Activated T-cell treated with anti-CD3 and anti-CD28 coated beads for 24 hours (primary cell): ENCODE measurements around the gene TNS1.
A peak's percentile ranks its signal among the peaks of the same experiment; 100 is the strongest.
"Not testable (repeated sequence)": the region's sequence is repeated elsewhere in the genome, so short reads cannot be mapped to it uniquely, and the experiment has no call there.

Experiments
- DNase-seq: peaks from one replicate; pipeline ENCODE4 v3.0.0-alpha.2; 2020; ENCODE audit warnings: low read depth

The TNS1 gene

GRCh38 chr2:218002845-218003180, at the start of gene TNS1:
TSS of gene TNS1 (minus strand) at chr2:218002995. CDS start at chr2:218002872, 123 bp downstream.
- no peak for DNase-seq

- DNase-seq = no peak
These were observed 49.1 kb upstream of the TNS1 start for GRCh38 chr2:218051903-218052302.

- no peak for DNase-seq
These were observed 44.9 kb upstream of the TNS1 start for GRCh38 chr2:218047536-218048225.

GRCh38 chr2:218046238-218046637, 43.4 kb upstream of the TNS1 start:
- DNase-seq = no peak

GRCh38 chr2:218044599-218044998, 41.8 kb upstream of the TNS1 start:
- not testable (repeated sequence) for DNase-seq

GRCh38 chr2:218043701-218044109, 40.9 kb upstream of the TNS1 start:
- no peak for DNase-seq

GRCh38 chr2:218043100-218043499, 40.3 kb upstream of the TNS1 start:
- DNase-seq = no peak

- no peak for DNase-seq
These were observed 38.7 kb upstream of the TNS1 start for GRCh38 chr2:218041302-218042168.

- DNase-seq = no peak
These were observed 38.1 kb upstream of the TNS1 start for GRCh38 chr2:218040883-218041282.

- DNase-seq = no peak
These were observed 36.4 kb upstream of the TNS1 start for GRCh38 chr2:218039171-218039570.

GRCh38 chr2:218036371-218036770, 33.6 kb upstream of the TNS1 start:
- DNase-seq = no peak

GRCh38 chr2:218035463-218036100, 32.8 kb upstream of the TNS1 start:
- no peak for DNase-seq

- peak; percentile 56 for DNase-seq
These were observed 31.9 kb upstream of the TNS1 start for GRCh38 chr2:218034497-218035213.

- DNase-seq = no peak
These were observed 31.0 kb upstream of the TNS1 start for GRCh38 chr2:218033590-218034496.

GRCh38 chr2:218033208-218033589, 30.4 kb upstream of the TNS1 start:
- no peak for DNase-seq

- no peak for DNase-seq
These were observed 29.8 kb upstream of the TNS1 start for GRCh38 chr2:218032336-218033171.

GRCh38 chr2:218031771-218032257, 29.0 kb upstream of the TNS1 start:
- DNase-seq = no peak

- DNase-seq = no peak
These were observed 28.5 kb upstream of the TNS1 start for GRCh38 chr2:218031261-218031660.

GRCh38 chr2:218030409-218031195, 27.8 kb upstream of the TNS1 start:
- DNase-seq = no peak
